Measurements from ENCODE around the gene EPB41L3.
"Not testable (repeated sequence)": the region's sequence is repeated elsewhere in the genome, so short reads cannot be mapped to it uniquely, and the experiment has no call there.

The EPB41L3 gene

GRCh38 chr18:5496305-5496704, 47.5 kb downstream of the EPB41L3 start:
- no peak for DNase-seq (ENCODE audit: low spot score)

DNA sequence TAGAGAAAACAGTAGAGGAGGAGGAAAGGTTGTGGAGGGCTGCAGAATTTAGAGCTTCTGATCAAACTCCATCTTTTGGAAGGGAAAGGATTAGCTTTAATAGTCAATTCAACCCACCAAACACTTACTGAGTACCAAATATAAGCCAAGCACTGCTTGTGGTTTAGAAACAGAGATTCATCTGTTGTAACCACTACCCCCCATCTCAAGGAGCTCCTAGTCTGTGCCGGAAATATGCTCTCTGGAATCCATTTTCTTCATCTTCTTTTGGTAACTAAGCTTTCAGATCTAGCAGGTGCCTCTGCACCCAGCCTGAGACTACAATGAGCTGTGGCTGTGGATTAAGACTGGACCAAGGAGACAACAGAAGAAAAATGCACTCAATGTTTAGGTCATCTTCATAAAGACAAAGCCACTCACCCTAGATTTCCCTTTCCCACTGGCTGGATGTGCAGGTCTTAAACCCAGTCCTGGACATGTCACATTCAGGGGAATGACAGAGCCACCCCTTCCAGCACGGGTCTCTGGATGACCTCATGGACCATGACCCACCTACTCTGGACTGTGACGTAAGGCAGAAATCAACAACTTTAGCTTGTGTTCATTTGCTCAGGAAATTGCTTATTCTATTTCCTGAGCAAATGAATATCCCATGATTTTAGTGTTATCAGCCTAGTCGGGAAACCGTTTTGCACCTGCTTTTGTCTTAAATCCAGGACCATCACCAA, 52.9 kb downstream of the EPB41L3 start:
- no peak for DNase-seq (ENCODE audit: low spot score)

- no peak for DNase-seq (ENCODE audit: low spot score)
Observed at GRCh38 chr18:5488844-5489243, 55.0 kb downstream of the EPB41L3 start.

DNA sequence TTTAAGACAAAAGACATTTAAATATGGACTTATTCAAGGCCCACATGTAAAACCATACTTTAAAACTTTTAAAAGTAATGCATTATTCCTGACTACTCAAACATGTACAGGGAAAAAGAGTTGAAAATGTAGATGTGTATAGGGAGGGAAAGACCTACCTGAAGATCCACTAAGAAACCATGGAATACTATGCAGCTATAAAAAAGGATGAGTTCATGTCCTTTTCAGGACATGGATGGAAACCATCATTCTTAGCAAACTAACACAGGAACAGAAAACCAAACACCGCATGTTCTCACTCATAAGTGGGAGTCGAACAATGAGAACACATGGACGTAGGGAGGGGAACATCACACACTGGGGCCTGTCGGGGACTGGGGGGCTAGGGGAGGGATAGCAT, 55.8 kb downstream of the EPB41L3 start:
- DNase-seq (ENCODE audit: low spot score) = not testable (repeated sequence)

DNA sequence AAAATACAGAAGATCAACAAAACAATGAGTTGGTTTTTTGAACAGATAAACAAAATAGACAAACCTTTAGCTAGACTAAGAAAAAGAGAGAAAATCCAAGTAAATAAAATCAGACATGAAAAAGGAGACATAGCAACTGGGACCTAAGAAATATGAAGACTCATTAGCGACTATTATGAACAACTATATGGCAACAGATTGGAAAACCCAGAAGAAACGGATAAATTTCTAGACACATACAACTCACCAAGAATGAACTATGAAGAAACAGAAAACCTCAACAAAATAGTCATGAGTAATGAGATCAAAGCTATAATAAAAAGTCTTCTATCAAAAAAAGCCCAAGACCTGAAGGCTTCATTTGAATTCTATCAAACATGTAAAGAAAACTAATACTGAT, 59.3 kb downstream of the EPB41L3 start:
- DNase-seq (ENCODE audit: low spot score) = no peak

- DNase-seq (ENCODE audit: low spot score) = no peak
Observed at GRCh38 chr18:5481621-5482020, 62.2 kb downstream of the EPB41L3 start.

DNA sequence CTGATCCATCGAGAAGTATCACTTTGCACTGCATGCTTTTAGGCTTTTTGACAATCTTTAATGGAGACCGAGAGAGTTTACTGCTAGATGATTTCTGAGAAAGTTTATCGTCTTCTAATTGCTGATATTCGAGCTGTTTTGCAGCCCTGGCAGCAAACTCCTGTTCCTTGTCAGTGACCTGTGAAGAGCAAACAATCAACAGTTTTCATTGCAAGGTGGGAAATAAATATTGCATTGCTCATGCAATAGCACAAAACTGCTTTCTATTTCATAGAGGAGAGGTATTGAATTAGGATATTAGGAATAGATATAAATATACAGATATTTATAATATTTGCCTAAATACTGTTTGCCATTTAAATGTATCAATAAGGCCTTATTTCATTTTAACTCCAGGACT, 65.5 kb downstream of the EPB41L3 start:
- no peak for DNase-seq (ENCODE audit: low spot score)

- DNase-seq (ENCODE audit: low spot score) = no peak
Observed at GRCh38 chr18:5476961-5477800, 66.6 kb downstream of the EPB41L3 start.

DNA sequence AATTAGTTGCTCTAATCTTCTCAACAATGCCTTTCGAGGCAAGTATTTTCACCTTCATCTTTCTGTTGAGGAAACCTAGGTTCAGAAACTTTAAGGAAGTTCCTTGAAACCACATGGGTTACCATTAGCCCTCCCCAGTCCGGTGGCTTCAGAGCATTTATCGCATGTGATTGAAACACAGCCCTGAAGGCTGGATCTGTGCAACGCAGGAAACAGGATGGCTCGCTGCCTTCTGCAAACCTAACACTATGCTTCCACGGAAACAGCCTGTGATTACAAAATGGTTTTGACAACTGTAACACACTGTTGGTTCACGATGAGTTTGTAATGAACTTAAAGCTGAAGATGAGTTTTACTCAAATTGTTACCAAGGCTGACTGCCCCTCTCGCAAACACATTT, 68.5 kb downstream of the EPB41L3 start:
- DNase-seq (ENCODE audit: low spot score) = no peak

- no peak for DNase-seq (ENCODE audit: low spot score)
Observed at GRCh38 chr18:5469340-5469739, 74.5 kb downstream of the EPB41L3 start.

DNA sequence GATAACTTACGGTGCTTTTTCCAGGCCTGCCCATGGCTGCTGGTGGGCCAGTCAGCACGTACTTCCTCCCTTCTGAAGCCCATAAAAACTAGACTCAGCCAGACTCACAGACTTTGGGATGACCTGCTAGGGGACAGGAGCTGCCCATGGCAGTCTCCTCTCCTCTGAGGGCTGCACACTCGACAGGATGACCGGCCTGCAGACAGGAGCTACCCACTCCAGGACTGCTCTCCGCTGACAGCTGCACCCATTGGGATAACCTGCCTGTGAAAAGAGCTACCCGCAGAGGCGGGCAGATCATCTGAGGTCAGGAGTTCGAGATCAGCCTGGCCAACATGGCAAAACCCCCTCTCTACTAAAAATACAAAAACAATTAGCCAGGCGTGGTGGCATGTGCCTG, 75.4 kb downstream of the EPB41L3 start:
- DNase-seq (ENCODE audit: low spot score) = no peak

DNA sequence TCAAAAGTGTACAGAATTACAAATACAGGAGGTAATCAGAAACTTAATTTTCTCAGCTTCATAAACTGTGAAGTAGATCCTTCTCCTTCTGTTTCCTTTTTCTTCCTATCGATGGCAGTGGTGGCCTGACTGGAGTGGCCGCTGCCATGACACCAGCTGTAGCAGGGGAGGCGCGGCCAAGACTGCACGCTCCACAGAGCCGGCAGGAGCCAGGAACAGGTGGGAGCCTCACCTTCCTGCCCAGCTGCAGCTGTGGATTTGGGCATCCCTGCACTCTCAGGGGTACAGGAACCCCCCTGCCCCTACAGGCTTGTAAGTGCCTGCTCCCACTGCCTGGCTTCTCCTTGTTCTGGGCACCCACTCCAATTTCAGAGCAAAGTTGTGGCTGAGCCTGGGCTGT, 76.1 kb downstream of the EPB41L3 start:
- no peak for DNase-seq (ENCODE audit: low spot score)

DNA sequence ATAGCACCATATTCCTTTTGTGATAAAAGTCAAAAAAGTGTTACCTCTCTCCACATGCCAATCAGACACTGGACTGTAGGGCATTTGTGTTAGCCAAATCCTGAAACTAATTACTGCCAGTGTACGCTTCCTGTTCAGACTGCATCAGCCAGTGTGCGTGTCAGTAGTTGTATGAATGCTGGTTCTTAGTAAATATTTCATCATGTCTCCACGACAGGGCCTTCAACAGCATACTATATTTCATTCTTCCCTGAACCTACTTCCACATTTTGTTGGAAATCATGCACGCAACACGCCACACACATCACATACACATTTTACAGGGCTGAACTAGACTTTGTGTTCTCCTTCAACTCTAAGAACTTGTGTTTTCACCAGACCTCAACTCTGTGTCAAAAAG, 77.5 kb downstream of the EPB41L3 start:
- no peak for DNase-seq (ENCODE audit: low spot score)

DNA sequence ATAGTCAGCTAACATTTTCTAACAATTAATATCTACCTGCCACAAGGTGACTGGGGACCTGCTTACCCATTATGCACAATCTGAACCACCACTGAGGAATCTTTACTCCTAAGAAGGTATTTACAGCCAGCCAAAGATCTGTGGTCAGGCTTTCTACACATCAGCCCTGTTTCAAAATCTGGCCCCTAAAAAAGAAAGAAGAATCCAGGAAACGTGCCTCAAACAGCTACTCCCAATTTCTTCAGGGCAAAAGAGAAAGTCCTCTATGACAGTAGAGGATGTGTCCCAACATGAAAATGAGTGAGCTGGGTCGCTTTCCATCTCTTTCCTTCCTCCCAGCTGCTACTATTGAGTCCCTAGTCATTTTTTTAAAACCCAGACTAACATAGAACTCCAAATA, 79.5 kb downstream of the EPB41L3 start:
- DNase-seq (ENCODE audit: low spot score) = no peak

DNA sequence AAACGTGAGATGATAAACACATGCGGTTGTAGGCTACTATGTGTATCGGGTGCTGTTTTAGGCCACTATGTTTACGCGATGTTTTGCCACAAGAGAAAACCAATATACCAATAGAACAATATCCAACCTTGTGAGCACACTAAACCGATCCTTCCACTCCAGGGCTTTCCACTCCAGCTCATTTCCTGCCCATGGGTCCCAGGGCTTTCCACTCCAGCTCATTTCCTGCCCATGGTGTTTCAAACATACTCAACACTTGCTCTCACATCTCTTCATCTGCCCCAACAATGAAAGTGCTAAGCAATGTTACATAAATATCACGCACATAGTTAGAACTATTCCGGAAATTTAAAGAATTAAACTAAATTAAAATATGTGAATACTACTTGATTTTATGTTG, 80.0 kb downstream of the EPB41L3 start:
- no peak for DNase-seq (ENCODE audit: low spot score)

DNA sequence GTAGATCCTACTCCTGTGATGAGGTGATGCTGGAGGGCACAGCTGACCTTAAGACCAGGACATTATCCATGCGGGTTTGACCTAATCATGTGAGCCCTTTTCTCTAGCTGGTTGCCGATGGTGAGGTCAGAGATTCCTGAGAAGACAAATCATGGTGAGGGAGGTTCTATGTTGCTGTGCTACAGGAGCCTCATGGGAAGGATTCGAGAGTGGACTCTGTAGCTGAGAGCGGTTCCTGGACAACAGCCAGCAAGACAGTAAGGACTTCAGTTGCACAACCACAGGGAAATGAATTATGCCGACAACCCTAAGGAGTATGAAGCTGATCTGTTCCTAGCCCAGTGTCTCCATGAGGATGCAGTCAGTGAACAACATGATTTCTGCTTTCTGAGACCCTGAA, 80.4 kb downstream of the EPB41L3 start:
- no peak for DNase-seq (ENCODE audit: low spot score)

DNA sequence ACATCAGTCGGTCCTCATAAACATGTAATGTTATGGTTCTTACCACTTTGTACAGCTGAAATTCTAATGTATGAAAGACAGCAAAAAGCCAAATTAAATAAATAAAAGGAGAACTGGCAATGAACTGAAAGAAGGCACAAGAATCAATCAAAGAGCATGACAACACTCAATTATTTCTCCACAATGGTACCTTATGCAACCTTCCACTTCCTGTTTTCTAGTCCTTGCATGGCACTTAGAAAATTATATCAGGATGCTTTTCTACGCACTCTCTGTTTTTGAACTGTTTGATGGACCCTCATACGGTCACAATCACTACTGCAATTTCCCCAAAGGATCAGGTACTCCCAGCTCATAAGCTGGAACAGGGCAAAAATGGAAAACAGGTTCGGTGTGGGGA, 81.6 kb downstream of the EPB41L3 start:
- no peak for DNase-seq (ENCODE audit: low spot score)

GRCh38 chr18:5461041-5461440, 82.8 kb downstream of the EPB41L3 start:
- DNase-seq (ENCODE audit: low spot score) = no peak

GRCh38 chr18:5457462-5457957, 86.3 kb downstream of the EPB41L3 start:
- no peak for DNase-seq (ENCODE audit: low spot score)

DNA sequence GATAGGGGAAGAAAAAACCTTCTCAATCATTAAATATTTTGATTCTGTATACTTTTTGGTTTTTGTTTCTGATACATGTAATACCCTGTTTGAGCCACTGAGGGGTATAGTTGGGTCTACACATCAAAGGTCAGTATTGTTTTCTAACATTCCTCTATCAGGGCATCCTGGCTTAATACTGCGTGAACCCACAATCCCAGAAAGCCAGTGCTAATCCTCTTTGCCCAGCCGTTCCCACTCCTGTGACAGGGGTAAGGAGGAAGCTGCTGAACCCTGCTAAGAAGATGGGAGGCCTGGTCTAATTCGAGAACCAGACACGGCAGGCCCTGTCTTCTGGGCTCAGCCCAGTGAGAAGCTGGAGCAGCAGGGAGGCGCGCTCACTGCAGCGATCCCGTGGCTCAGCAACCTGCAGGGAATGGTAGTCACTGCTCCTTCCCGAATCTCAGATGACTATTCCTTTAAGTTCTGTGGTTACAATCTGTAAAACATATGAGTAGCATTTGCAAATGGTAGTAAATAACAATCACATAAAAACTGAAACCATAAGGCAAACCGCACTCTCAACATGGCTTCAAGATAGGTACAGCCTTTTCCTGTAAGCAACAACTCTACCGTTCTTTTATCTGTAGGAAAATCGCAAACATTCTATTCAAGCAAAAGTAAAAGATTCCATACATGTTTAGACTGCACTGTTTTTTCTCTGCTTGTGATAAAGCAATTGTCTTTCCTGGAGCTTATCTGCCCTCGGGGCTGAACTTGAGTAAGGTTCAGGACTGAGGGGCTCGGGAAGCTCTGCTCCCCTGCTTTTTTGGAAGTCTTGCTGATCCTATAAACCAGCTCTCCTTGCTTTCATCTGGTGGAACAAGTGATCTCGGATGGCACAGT, 87.0 kb downstream of the EPB41L3 start:
- DNase-seq (ENCODE audit: low spot score) = peak; percentile 12

DNA sequence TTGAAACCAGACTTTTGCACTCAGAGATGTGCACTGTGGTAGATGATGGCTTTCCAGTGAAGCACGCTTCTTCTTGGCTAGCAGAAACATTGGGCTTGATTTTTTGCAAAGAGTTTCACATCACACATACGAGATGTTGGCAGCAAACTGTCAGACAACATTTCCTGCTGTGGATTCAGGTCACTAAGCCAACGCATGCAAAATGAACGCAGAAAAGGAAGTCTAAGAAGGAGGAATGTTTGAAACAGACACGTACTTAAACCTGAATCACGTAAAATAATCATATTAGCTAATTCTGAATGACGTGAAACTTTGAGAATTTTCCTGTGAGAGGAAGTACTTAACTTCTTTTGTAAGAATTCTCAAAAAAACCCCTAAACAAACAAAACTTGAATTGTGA, 88.1 kb downstream of the EPB41L3 start:
- no peak for DNase-seq (ENCODE audit: low spot score)

- DNase-seq (ENCODE audit: low spot score) = no peak
Observed at GRCh38 chr18:5452943-5453443, 90.8 kb downstream of the EPB41L3 start.
